Dermis blood vessel endothelial cell (primary cell): ENCODE data around the gene ST8SIA1. TPM values are rescaled to one million over a fixed set of nuclear protein-coding genes. Genes with fewer than 3 reads are reported as not detected.

Experiments used
- DNase-seq: peaks from one replicate; pipeline ENCODE4 v3.0.0; 2010
- total RNA-seq: library from RNA; depleted of rRNA; stranded (reverse); fragments of >200 nt; gene quantifications from 2 replicates; pipeline ENCODE4 v1.2.3, GENCODE V29; 2014

The ST8SIA1 gene
- total RNA-seq, 1 donor from 2014 or later = 0.17 TPM

- no peak for DNase-seq
Observed at GRCh38 chr12:22231836-22232235, 102.7 kb downstream of the ST8SIA1 start.

GRCh38 chr12:22231078-22231477, 103.4 kb downstream of the ST8SIA1 start:
- DNase-seq = no peak

GRCh38 chr12:22230280-22230794, 104.2 kb downstream of the ST8SIA1 start:
- DNase-seq = no peak

GRCh38 chr12:22229652-22230279, 104.7 kb downstream of the ST8SIA1 start:
- DNase-seq = no peak

GRCh38 chr12:22228022-22228875, 106.3 kb downstream of the ST8SIA1 start:
- no peak for DNase-seq

GRCh38 chr12:22223356-22223755, 111.2 kb downstream of the ST8SIA1 start:
- DNase-seq = no peak

GRCh38 chr12:22217556-22217955, 117.0 kb downstream of the ST8SIA1 start:
- no peak for DNase-seq

- DNase-seq = no peak
Observed at GRCh38 chr12:22215467-22216253, 118.8 kb downstream of the ST8SIA1 start.

- DNase-seq = no peak
Observed at GRCh38 chr12:22211128-22211527, 123.4 kb downstream of the ST8SIA1 start.

- no peak for DNase-seq
Observed at GRCh38 chr12:22209422-22209821, 125.1 kb downstream of the ST8SIA1 start.

GRCh38 chr12:22206111-22206728, 128.3 kb downstream of the ST8SIA1 start:
- DNase-seq = no peak

- DNase-seq = no peak
Observed at GRCh38 chr12:22204391-22204790, 130.1 kb downstream of the ST8SIA1 start.

GRCh38 chr12:22202847-22203246, 131.7 kb downstream of the ST8SIA1 start:
- DNase-seq = no peak

GRCh38 chr12:22201101-22201500, 133.4 kb downstream of the ST8SIA1 start:
- DNase-seq = no peak

GRCh38 chr12:22196236-22196635, 138.3 kb downstream of the ST8SIA1 start:
- no peak for DNase-seq

GRCh38 chr12:22190969-22191368, 143.5 kb downstream of the ST8SIA1 start:
- no peak for DNase-seq

- DNase-seq = no peak
Observed at GRCh38 chr12:22188431-22188830, 146.1 kb downstream of the ST8SIA1 start.

GRCh38 chr12:22180705-22181104, 153.8 kb downstream of the ST8SIA1 start:
- no peak for DNase-seq

- DNase-seq = no peak
Observed at GRCh38 chr12:22173177-22173576, 161.3 kb downstream of the ST8SIA1 start.

GRCh38 chr12:22172501-22172900, 162.0 kb downstream of the ST8SIA1 start:
- no peak for DNase-seq

GRCh38 chr12:22169376-22169775, 165.1 kb downstream of the ST8SIA1 start:
- no peak for DNase-seq

GRCh38 chr12:22164139-22164538, 170.4 kb downstream of the ST8SIA1 start:
- no peak for DNase-seq

- DNase-seq = no peak
Observed at GRCh38 chr12:22163594-22163993, 170.9 kb downstream of the ST8SIA1 start.
